G401 (cell line): ENCODE measurements around the gene AGAP3. TPM values are rescaled to one million over a fixed set of nuclear protein-coding genes. Genes with fewer than 3 reads are reported as not detected.

Source experiments
- DNase-seq: peaks from one replicate; pipeline ENCODE4 v3.0.0-alpha.2; 2015; ENCODE audit warnings: low spot score
- in situ Hi-C: cut with HindIII; loops from 2 replicates; pipeline ENCODE4 v1.10.0; 2016; ENCODE audit warnings: low sequenced_read_pairs, mixed read lengths
- total RNA-seq: library from RNA; depleted of rRNA; stranded (reverse); fragments of >200 nt; shearing (Covaris generic); gene quantifications from 2 replicates; pipeline ENCODE4 v1.2.3, GENCODE V29; 2014

Gene AGAP3
- total RNA-seq, 1 experiment from 2014 or later = 51.9 TPM

DNA sequence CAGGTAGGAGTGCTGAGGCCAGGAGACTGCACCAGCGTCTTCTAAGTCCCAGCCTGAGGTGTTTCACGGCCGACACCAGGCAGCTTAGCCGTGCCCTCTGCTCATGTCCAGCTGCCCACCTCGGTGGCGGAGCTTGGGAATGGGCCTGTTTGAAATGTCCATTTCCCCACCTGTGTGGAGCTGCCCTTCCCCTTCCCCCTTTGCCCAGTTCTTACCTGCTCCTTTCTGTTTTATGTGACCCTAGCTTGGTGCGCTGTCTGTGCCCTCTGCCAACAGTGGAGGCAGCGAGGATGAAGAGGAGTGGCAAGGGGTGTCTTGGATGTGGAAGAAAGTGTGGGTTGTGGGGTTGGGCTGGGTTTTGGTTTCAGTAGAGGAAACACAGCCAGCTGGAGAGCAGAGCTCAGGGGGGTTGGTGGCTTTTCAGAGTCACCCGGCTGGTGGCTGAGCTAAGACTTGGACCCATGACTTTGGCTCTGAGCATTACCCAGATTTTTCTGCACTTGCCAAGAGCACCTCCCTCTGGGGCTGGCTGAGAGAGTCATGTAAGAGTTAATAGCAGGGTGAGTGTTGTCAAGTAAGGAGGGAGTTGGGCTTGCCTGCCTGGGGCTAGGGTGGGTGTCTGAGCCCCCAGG, 43.8 kb downstream of the AGAP3 start:
- no peak for DNase-seq
- in situ Hi-C loops = no loop called here

DNA sequence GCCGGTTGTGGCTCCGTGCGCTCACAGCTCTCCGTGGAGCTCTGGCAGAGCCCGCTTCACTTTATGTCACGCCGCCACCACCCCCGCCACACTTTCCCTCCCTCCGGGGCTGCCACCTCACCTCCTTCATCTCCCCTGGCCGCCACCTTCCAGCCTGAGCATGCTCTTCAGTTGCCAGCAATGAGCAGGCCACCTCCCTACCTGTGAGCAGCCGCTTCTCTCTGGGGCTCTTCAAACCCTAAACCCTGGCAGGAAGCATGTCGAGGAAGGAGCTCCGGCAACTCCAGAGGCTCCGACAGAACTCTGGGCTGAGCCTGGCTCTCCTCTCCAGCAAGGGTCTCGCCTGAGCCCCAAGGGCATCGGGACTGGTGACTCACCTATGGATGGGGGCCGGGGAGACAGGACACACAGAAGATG, 44.5 kb downstream of the AGAP3 start:
- DNase-seq = no peak

DNA sequence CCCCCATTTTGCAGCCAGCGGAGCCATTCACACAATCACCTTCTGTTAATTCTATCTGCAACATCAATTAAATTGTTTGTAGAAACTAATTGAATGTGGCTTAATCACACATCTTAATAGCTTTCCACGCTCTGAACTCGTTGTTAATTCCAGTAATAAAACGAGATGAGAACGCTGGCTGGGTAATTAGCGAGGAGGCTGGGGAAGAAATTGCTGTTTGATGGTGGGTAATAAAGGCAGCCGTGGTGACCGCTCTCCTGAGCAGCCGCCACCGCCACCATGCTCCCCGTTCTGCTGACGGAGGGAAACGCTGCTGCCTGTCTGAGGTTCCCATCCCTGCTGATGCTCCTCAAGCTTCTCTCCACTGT, 44.9 kb downstream of the AGAP3 start:
- in situ Hi-C loops = no loop called here

More for the DNA sequence above, 44.5 kb downstream of the AGAP3 start:
- in situ Hi-C loops = no loop called here

DNA sequence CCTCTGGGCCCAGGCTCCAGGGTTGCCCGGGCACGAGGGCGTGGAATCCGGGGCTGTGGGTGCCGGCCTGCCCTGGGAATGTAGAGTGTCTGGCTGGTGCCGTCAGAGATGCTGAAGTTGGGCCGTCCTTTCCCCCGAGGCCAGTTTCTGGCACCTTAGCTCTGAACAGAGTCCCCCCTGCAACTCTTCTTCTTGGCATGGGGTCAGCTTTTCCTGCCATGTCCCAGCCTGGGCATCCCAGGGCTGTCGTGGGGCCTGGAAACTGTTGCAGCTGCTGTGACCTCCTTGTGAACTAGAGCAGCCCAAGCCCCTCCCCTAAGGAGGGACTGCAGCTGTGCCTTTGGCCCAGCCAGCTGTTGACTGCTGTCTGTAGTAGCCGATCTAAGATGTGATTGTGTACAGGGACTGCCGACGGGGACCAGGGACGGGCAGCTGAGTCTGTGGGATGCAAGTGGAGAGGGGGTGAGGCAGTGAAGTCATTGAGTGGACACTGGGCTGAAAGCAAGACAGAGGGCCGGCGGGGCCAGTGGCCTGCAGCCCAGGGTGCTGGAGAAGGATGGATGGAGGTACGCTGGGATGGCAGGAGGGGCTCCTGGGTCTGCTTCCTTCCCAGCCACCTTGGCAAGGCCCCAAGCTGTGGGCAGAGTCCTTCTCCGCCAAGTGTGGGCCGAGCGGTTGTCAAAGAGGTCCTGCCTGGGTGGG, 45.5 kb downstream of the AGAP3 start:
- DNase-seq = no peak
- in situ Hi-C loops = no loop called here

More for the DNA sequence above, 44.9 kb downstream of the AGAP3 start:
- DNase-seq = no peak

DNA sequence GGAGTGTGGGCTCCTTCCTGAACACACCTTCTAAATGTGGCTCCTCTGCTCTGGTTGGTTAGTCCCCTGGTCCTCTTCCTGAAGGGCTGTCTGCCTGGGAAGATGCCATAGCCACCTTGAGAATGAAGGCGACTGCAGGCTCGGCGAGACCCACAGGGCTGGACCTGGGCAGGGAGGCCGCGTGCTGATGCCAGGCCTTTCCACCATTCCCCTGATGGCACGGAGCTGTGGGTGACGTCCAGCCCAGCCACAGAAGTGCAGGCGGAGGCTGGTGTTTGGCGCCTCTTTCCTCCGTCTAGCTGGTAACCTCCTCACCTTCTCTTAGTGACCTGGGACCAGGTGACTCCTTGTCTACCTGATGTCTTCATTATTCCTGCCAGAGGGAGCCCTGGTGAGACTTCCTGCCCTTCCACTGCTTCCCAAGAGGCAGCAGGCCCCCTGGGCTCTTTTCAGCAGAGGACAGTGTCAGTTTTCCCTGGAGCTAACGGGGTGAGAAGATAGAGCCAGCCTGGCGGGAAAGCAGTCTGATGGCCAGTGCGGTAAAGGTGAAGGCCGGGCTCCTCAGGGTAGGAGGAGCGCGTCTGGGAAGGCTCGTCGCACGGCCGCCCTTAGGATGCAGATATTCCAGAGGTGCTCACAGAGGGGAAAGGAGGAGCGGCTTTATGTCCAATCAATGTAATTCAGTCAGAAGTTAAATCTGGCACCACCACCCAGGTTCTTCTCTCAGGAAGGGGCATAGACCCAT, 46.4 kb downstream of the AGAP3 start:
- in situ Hi-C loops = no loop called here
- no peak for DNase-seq

DNA sequence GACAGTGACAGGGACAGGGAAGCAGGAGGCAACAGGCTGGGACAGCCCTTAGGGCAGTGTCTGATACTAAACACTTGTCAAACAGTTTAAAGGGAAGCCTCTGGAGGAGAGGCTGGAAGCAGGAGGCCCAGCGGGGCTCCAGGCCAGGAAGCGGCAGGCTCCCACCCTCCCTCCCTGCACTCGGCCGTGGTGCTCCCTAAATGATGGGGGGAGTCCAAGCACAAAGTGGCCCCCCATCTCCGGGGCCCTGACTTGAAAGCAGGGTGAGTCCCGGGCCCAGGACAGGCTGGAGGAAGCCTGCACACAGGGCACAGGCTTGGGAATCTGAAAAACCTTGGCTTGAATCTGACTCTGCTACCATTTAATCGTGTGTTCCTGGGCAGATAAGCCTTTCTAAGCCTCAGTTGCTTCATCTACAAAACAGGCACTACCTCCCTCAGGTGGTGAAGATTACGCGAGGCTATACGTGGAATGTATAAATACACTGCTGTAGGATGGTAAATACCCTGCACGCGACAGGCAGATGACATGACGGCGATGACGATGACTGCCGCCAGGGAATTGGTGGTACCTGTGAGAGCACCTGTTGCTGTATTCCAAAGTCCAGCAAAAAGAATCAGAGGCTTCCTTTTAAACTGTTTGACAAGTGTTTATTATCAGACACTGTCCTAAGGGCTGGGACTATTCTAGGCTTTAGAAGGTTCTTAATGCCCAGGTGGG, 47.2 kb downstream of the AGAP3 start:
- in situ Hi-C loops = no loop called here
- no peak for DNase-seq

DNA sequence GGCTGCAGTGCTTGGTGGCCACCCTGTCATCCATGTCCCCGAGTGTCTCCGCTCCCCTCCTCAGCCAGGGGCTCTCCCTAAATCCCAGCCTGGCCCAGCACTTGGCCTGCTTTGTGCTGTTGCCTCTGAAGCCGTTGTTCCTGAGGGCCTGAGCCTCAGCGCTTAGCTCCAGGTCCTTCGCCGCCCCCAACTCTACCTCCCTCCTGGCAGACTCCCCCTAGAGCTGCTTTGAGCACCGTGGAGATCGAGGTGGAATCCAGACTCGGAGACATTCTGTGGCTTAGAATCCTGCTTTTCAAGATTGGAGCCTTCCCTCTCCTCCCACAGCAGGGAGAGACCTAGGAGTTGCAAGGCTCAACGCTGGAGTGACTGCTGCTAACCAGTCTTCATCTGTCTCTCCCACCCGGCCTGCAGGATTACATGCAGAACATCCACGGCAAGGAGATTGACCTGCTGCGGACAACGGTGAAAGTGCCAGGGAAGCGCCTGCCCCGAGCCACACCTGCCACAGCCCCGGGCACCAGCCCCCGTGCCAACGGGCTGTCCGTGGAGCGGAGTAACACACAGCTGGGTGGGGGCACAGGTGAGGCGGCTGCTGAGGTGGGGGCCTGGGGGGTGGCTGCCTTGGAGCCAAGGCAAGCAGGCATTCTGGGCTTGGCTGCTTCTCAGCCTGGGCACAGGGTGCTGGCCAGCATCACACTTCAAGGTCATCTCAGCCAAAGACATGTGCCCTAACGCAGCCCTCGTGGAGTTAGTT, 47.9 kb downstream of the AGAP3 start:
- no peak for DNase-seq
- in situ Hi-C loops = no loop called here

DNA sequence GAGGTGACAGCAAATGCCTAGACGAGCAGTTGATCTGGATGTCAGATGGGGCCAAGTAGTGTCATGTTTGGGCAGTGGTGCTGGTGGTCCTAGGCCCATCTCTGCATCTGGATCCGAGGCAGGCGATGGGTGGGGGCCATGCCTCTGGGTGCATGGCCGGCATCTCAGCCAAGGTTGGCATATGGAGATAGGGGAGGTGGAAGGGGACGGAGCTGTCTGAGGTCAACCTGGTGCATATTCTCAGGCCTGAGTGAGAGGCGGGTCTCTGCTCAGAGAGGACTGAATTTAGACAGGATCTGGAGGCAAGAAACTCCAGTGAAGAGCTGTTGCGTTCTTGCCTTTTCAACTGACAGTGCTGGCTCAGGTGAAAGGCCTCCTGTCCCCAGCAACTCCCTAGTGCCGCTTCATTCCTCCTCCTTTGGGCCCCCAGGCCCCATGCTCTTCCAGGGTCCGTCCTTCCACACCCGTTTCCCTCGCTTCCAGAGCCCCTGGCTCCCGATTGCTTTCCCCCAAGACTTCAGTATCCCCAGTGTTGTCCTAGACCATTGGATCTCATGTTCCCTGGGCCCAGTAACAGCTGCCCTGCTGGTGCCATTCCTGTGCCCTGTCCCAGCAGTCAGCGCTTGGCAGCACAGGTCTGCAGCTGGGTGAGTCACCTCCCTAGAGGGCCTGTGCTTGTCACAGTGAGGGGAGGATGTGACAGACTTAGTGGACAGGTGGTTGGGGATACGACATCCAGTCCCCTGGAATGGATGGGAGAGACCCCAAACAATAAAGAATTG, 48.7 kb downstream of the AGAP3 start:
- in situ Hi-C loops = no loop called here
- DNase-seq = no peak

DNA sequence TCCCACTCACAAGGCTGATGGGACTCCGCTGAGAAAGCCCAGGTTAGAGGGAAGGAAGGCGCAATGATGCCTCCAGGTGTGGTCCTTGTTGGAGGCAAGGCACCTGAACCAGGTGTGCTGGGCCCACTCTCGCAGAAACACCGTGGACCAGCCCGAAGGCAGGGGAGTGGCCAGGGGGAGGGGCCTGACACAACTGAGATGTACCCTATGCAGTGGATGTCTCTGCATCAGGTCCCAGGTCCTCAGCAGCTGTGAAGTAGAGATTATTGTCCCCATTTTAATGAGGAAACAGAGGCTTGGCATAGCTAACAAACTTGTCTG, 49.2 kb downstream of the AGAP3 start:
- DNase-seq = no peak
- in situ Hi-C loops = no loop called here

DNA sequence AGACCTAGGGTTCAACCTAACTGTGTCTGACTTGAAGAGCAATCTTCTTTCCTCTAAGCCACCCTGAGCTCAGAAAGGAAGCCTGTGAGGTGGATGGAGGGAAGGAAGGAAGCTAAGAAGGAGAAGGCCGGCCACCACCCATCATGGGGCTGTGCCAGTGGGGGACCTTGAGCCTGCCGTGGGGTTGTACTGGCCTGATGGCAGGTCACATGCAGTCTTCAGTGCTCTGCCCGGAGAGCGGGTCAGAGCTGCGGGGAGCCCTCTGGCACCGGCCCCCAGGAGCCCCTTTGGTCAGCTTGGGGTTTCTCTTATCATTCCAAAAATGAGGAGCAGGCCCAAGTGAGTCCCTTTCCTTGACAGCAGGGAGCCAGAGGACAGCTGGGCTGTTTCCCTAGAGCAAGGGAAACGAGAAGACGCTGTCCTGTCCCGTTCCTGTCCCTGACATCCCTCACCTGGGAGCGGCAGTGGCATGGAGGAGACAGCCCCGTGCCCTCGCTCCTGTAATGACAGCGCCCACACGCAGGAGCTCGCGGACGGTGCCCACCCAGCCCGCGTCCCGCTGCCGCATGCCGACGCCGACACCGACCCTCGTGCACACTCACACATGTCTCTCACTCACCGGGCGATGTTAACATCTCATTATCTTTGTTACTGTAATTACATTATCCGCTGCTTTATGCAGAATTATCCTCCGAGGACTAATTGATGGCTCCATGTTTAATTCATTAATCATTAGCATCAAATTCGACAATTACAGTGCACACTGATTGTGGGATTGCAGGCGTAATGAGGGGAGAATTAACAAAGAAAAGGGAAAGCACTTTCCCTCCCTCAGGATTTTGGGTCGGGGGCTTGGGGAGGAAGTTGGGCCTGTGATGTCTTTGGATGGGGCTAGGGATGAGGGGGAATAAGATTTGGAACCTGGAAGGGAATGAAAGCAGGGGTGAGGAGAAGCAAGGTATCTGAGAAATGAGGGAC, 49.9 kb downstream of the AGAP3 start:
- no peak for DNase-seq
- in situ Hi-C loops = no loop called here

DNA sequence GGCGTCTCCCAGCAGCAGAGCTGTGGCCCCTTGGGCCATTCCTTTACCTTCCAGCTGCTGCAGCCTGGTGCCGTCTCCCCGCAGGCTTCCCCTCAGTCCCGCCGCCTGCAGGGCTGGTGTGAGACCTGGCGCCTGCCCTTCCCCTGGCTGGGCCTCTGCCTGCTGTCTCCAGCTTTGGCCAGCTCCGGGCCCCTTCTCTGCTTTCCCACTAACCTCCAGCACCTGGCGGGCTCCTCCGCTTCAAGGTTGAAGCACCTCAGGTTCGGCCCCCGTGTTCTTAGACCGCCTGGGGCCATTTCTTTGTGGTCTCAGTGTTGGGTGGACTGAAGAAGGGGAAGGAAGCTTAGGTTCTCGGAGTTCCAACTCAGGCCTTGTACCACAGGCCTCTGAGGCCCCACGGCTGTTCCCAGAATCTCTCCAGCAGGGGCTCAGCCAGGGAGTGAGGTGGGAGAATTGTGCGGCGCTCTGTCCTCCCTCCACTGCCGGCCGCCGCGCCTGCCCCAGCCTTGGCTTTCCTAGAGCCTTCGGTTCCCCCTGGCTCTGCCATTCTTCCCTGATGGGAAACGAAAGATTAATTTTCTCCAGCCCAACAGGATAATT, 50.9 kb downstream of the AGAP3 start:
- in situ Hi-C loops = no loop called here
- no peak for DNase-seq

DNA sequence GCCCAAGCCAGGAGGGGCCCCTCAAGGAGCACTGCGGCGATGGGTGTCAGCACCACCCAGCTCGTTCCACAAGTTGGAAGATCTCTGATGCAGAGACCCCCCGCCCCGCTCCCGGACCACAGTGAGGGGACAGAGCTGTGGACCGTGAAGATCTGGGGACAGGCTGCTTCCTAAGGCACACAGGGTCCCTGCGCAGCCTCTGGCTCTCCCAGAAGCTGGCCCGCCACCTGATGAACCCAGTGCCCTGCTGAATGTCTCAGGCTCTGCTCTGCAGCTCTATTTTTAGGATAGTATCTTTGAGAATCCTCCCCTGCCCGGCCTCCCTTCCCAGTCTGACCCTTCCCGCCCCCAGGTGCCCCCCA, 51.5 kb downstream of the AGAP3 start:
- no peak for DNase-seq
- in situ Hi-C loops = no loop called here

DNA sequence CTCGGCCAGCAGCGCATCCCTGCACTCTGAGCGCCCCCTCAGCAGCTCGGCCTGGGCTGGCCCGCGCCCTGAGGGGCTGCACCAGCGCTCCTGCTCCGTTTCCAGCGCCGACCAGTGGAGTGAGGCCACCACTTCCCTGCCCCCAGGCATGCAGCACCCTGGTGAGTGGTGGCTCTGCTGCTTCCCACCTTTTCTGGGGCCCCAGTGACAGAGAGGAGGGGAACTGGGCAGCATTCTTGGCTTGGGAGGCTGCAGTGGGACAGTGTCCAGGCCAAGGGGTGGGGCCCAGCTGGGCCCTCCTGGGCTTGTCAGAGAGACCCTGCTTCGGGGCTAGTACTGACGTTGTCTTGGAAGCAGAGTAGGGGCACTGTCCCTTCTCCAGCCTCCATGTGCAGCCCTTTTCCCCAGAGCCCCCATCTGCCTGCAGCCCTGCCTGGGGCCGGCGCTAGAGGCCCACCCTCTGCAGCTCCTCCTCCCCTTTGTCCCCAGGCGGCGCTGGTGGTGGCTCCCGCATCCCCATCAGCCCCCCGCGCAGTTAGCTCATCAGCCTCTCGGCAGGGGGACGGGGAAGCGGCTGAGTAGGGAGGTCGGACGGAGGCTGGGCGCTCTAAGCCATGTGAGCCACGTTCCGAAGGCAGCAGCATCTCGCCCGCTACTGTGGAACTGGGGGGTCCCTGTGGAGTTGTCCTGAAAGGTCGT, 52.0 kb downstream of the AGAP3 start:
- in situ Hi-C loops = no loop called here
- DNase-seq = no peak

DNA sequence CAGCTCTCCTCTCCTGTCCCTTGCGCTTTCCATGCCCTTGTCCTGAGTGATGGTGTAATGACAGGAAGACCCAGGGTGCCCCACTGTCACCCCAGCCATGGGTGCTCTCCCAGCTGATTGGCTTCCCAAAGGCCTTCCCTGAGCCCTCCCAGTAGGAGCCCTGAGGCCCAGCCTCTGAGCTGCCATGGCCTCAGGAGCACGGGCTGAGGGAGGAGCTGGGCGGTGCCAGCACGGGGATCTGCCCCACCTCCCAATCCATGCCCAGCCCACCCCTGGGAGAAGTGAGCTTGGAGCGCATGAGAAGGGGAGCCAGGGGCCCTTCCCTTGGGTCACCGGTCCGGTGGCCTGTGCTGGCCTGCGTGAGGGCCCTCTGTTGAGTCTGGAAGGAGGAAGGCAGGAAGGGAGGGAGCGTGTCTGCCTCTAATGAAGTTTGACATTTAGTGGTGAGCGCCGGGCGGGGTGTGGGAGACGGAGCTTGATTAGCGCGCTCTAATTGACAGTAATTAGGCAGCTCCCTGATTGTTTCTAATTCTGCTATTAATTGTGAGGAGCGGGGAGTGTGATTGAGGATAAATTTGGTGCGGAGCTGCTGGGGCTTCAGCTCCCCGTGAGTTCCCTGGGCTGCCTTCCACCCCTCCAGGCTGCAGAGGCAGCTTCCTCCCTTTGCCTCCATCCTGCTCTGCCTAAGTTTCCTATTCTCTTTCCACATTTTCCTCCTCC, 53.0 kb downstream of the AGAP3 start:
- in situ Hi-C loops = no loop called here
- no peak for DNase-seq

DNA sequence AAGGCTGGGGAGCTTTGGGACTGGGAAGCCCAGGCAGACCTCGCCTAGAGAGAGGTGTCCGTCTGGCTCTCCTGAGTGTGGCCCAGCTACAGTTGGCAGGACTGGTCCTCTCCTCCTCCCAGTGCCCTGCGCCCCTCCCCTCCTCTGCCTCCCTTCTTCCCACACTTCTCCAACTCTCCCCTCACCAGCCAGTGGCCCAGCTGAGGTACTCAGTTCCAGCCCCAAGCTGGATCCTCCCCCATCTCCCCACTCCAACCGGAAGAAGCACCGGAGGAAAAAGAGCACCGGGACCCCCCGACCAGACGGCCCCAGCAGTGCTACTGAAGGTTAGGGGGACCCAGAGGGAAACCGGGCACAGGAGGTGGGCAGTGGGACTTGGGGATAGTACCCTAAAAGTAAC, 53.5 kb downstream of the AGAP3 start:
- DNase-seq = no peak
- in situ Hi-C loops = no loop called here

DNA sequence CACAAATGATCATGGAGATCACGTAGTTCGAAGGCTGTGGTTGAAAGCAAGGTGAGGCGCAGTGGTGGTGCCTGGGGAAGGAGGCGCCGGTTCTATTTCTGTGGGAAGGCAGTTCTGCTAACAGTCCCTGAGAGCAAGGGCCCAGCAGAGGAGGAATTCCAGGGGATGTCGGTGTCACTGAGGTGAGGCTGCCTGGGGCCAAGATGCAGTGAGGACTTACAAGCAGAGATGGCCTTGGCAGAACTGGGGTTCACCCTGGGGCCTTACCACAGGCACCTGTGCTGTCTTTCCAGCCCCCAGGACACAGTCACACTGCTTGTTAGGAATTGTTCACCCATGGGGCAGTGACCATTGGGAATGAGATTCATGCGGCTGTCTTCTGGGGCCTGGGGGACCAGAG, 54.6 kb downstream of the AGAP3 start:
- no peak for DNase-seq
- in situ Hi-C loops = no loop called here
